ENCODE measurements around the gene CNTNAP5. TPM values are rescaled to one million over a fixed set of nuclear protein-coding genes. Genes with fewer than 3 reads are reported as not detected.

Gene CNTNAP5
- total and polyA plus RNA-seq, 5 donors, result not detected

- H3K27me3 ChIP-seq (ENCODE audit: control insufficient read depth, insufficient read depth), result no peaks in the 10 kb centered on the region
Observed at GRCh38 chr2:124874219-124874618, 849.1 kb downstream of the CNTNAP5 start.

GRCh38 chr2:124874676-124875075 is 849.6 kb downstream of the CNTNAP5 start:
- intact Hi-C loops (cut with DNase I), result no loop called here
- no peak for DNase-seq
- 21% methylated on average over 1 of the region's 1 CpG for WGBS
- no peaks in the 10 kb centered on the region for H3K4me1 ChIP-seq (ENCODE audit: control insufficient read depth, insufficient read depth, low read length)
- no peak overlapping the region for H3K4me3 ChIP-seq (ENCODE audit: low read length)
- H3K27ac ChIP-seq (ENCODE audit: low read length), result no peak overlapping the region
- H3K27me3 ChIP-seq (ENCODE audit: control insufficient read depth, insufficient read depth), result no peaks in the 10 kb centered on the region
- ATAC-seq, result no peak
- H3K9me3 ChIP-seq (ENCODE audit: control insufficient read depth, low read length), result no peaks in the 10 kb centered on the region

More at GRCh38 chr2:124874219-124874618, 849.1 kb downstream of the CNTNAP5 start:
- no peaks in the 10 kb centered on the region for H3K9me3 ChIP-seq (ENCODE audit: control insufficient read depth, low read length)
- no peak for ATAC-seq
- no peaks in the 10 kb centered on the region for H3K4me1 ChIP-seq (ENCODE audit: control insufficient read depth, insufficient read depth, low read length)
- intact Hi-C loops (cut with DNase I), result no loop called here
- no peak overlapping the region for H3K27ac ChIP-seq (ENCODE audit: low read length)
- DNase-seq, result no peak
- H3K4me3 ChIP-seq (ENCODE audit: low read length), result no peak overlapping the region
- WGBS, result 49% methylated on average over 1 of the region's 1 CpG

GRCh38 chr2:124875627-124876244 is 850.6 kb downstream of the CNTNAP5 start:
- intact Hi-C loops (cut with DNase I), result no loop called here
- Histone ChIP-seq H3K4me1 (ENCODE audit: control insufficient read depth, insufficient read depth, low read length) (no peaks in the 10 kb centered on the region), H3K27ac (ENCODE audit: low read length) (no peak overlapping the region), H3K4me3 (ENCODE audit: low read length) (no peak overlapping the region), H3K9me3 (ENCODE audit: control insufficient read depth, low read length) (no peaks in the 10 kb centered on the region), H3K27me3 (ENCODE audit: control insufficient read depth, insufficient read depth) (no peaks in the 10 kb centered on the region)
- DNase-seq, result no peak
- 91% methylated on average over 3 of the region's 3 CpGs for WGBS
- ATAC-seq, result no peak

GRCh38 chr2:124877141-124877577 is 852.1 kb downstream of the CNTNAP5 start:
- Histone ChIP-seq H3K4me1 (ENCODE audit: control insufficient read depth, insufficient read depth, low read length) (no peaks in the 10 kb centered on the region), H3K27ac (ENCODE audit: low read length) (no peak overlapping the region), H3K4me3 (ENCODE audit: low read length) (no peak overlapping the region), H3K27me3 (ENCODE audit: control insufficient read depth, insufficient read depth) (no peaks in the 10 kb centered on the region), H3K9me3 (ENCODE audit: control insufficient read depth, low read length) (no peaks in the 10 kb centered on the region)
- DNase-seq (no peak), ATAC-seq (peak; percentile 64 to 68)
- WGBS, result 17% methylated on average over 4 of the region's 4 CpGs
- intact Hi-C loops (cut with DNase I), result no loop called here

- no peaks in the 10 kb centered on the region for H3K27me3 ChIP-seq (ENCODE audit: control insufficient read depth, insufficient read depth)
- no peaks in the 10 kb centered on the region for H3K9me3 ChIP-seq (ENCODE audit: control insufficient read depth, low read length)
- 89% methylated on average over 4 of the region's 4 CpGs for WGBS
- H3K4me3 ChIP-seq (ENCODE audit: low read length), result no peak overlapping the region
- DNase-seq (no peak), ATAC-seq (no peak)
- intact Hi-C loops (cut with DNase I), result no loop called here
- no peak overlapping the region for H3K27ac ChIP-seq (ENCODE audit: low read length)
- H3K4me1 ChIP-seq (ENCODE audit: control insufficient read depth, insufficient read depth, low read length), result no peaks in the 10 kb centered on the region
Observed at GRCh38 chr2:124879640-124880039, 854.6 kb downstream of the CNTNAP5 start.

- DNase-seq, result no peak
- intact Hi-C loops (cut with DNase I), result no loop called here
- no peaks in the 10 kb centered on the region for H3K27me3 ChIP-seq (ENCODE audit: control insufficient read depth, insufficient read depth)
- H3K27ac ChIP-seq (ENCODE audit: low read length), result no peak overlapping the region
- H3K4me1 ChIP-seq (ENCODE audit: control insufficient read depth, insufficient read depth, low read length), result no peaks in the 10 kb centered on the region
- 43% methylated on average over 2 of the region's 2 CpGs for WGBS
- no peak for ATAC-seq
- no peaks in the 10 kb centered on the region for H3K9me3 ChIP-seq (ENCODE audit: control insufficient read depth, low read length)
- H3K4me3 ChIP-seq (ENCODE audit: low read length), result no peak overlapping the region
Observed at GRCh38 chr2:124880995-124881394, 855.9 kb downstream of the CNTNAP5 start.

GRCh38 chr2:124882423-124882822 is 857.3 kb downstream of the CNTNAP5 start:
- intact Hi-C loops (cut with DNase I), result no loop called here
- Histone ChIP-seq H3K9me3 (ENCODE audit: control insufficient read depth, low read length) (no peaks in the 10 kb centered on the region), H3K27ac (ENCODE audit: low read length) (no peak overlapping the region), H3K27me3 (ENCODE audit: control insufficient read depth, insufficient read depth) (no peaks in the 10 kb centered on the region), H3K4me1 (ENCODE audit: control insufficient read depth, insufficient read depth, low read length) (no peaks in the 10 kb centered on the region), H3K4me3 (ENCODE audit: low read length) (no peak overlapping the region)
- 64% methylated on average over 3 of the region's 3 CpGs for WGBS
- DNase-seq, result no peak
- ATAC-seq, result no peak

GRCh38 chr2:124883595-124883994 is 858.5 kb downstream of the CNTNAP5 start:
- ATAC-seq (no peak), DNase-seq (no peak)
- no peak overlapping the region for H3K4me3 ChIP-seq (ENCODE audit: low read length)
- intact Hi-C loops (cut with DNase I), result no loop called here
- no peak overlapping the region for H3K27ac ChIP-seq (ENCODE audit: low read length)
- H3K4me1 ChIP-seq (ENCODE audit: control insufficient read depth, insufficient read depth, low read length), result no peaks in the 10 kb centered on the region
- H3K27me3 ChIP-seq (ENCODE audit: control insufficient read depth, insufficient read depth), result no peaks in the 10 kb centered on the region
- no peaks in the 10 kb centered on the region for H3K9me3 ChIP-seq (ENCODE audit: control insufficient read depth, low read length)
- 94% methylated on average over 5 of the region's 5 CpGs for WGBS

- 21% methylated on average over 2 of the region's 2 CpGs for WGBS
- intact Hi-C loops (cut with DNase I), result no loop called here
- DNase-seq (no peak), ATAC-seq (peak; percentile 79 to 95)
- no peaks in the 10 kb centered on the region for H3K9me3 ChIP-seq (ENCODE audit: control insufficient read depth, low read length)
- H3K27ac ChIP-seq (ENCODE audit: low read length), result no peak overlapping the region
- no peaks in the 10 kb centered on the region for H3K27me3 ChIP-seq (ENCODE audit: control insufficient read depth, insufficient read depth)
- H3K4me3 ChIP-seq (ENCODE audit: low read length), result no peak overlapping the region
- H3K4me1 ChIP-seq (ENCODE audit: control insufficient read depth, insufficient read depth, low read length), result no peaks in the 10 kb centered on the region
Observed at GRCh38 chr2:124884315-124884714, 859.2 kb downstream of the CNTNAP5 start.

GRCh38 chr2:124886216-124886615 is 861.1 kb downstream of the CNTNAP5 start:
- intact Hi-C loops (cut with DNase I), result no loop called here
- no peak overlapping the region for H3K27ac ChIP-seq (ENCODE audit: low read length)
- no peak overlapping the region for H3K4me3 ChIP-seq (ENCODE audit: low read length)
- no peaks in the 10 kb centered on the region for H3K9me3 ChIP-seq (ENCODE audit: control insufficient read depth, low read length)
- no peaks in the 10 kb centered on the region for H3K4me1 ChIP-seq (ENCODE audit: control insufficient read depth, insufficient read depth, low read length)
- DNase-seq, result no peak
- H3K27me3 ChIP-seq (ENCODE audit: control insufficient read depth, insufficient read depth), result no peaks in the 10 kb centered on the region
- ATAC-seq, result no peak

- ATAC-seq (no peak), DNase-seq (no peak)
- no peaks in the 10 kb centered on the region for H3K9me3 ChIP-seq (ENCODE audit: control insufficient read depth, low read length)
- intact Hi-C loops (cut with DNase I), result no loop called here
- H3K27me3 ChIP-seq (ENCODE audit: control insufficient read depth, insufficient read depth), result no peaks in the 10 kb centered on the region
- H3K27ac ChIP-seq (ENCODE audit: low read length), result no peak overlapping the region
- 84% methylated on average over 3 of the region's 3 CpGs for WGBS
- no peaks in the 10 kb centered on the region for H3K4me1 ChIP-seq (ENCODE audit: control insufficient read depth, insufficient read depth, low read length)
- no peak overlapping the region for H3K4me3 ChIP-seq (ENCODE audit: low read length)
Observed at GRCh38 chr2:124887466-124887865, 862.4 kb downstream of the CNTNAP5 start.

- no peaks in the 10 kb centered on the region for H3K27me3 ChIP-seq (ENCODE audit: control insufficient read depth, insufficient read depth)
- intact Hi-C loops (cut with DNase I), result no loop called here
- H3K9me3 ChIP-seq (ENCODE audit: control insufficient read depth, low read length), result no peaks in the 10 kb centered on the region
- H3K4me3 ChIP-seq (ENCODE audit: low read length), result no peak overlapping the region
- 90% methylated on average over 1 of the region's 1 CpG for WGBS
- no peak for ATAC-seq
- DNase-seq, result no peak
- no peaks in the 10 kb centered on the region for H3K4me1 ChIP-seq (ENCODE audit: control insufficient read depth, insufficient read depth, low read length)
- no peak overlapping the region for H3K27ac ChIP-seq (ENCODE audit: low read length)
Observed at GRCh38 chr2:124888431-124888830, 863.3 kb downstream of the CNTNAP5 start.

All from right cardiac atrium (tissue), 5 donors.